ENCODE data around the gene AGGF1. TPM values are rescaled to one million over a fixed set of nuclear protein-coding genes. Genes with fewer than 3 reads are reported as not detected.

The AGGF1 gene
- total RNA-seq, 4 donors from 2014 or later = 12.0 to 20.1 (median 16.4) TPM

DNA sequence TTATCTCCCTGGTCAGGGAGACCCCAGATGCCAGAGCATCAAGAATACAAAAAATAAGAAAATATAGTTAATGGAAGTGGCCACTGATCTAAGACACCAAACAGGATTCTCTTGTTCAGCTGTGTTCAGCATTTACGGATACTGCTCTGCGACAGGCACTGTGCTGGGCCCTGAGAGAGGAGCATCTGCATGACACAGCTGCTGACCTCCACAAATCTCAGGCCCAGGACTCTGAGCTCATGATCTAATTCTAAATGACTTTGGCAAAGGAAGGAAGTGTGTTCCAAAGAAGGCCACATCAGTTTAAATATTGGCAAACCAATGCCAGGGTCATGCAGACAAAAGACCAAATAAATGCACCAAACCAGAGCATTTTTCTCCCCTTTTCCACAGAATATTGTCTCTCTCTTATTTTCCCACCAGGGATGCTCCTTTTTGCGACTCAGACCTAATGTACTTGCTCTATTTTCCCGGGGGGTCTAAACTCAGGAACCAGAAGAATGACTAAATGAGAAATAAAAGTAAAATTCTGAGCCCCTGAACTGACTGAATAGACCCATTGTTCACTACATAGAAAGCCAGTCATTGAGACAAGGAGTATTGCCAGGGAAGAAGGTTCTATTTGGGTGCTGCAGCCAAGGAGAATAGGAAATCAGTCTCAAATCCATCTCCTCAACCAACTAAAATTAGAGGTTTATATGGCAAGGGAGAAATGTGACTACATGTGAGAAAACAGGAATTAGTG is 1.4 kb upstream of the AGGF1 start:
- peaks cover 7 to 36% (median 16%) of the 10 kb centered on the region in 3 donors for H3K4me1 ChIP-seq
- no peak overlapping the region for H3K4me3 ChIP-seq
- no peak overlapping the region for H3K27ac ChIP-seq
- peaks cover 0 to 13% (median 0%) of the 10 kb centered on the region in 4 donors for H3K27me3 ChIP-seq
- DNase-seq = no peak
- no peaks in the 10 kb centered on the region for H3K36me3 ChIP-seq
- intact Hi-C loops (cut with DNase I) = no loop called here
- TF ChIP-seq POLR2A (IDR thresholded peaks at IDR 0.05) = no peak
- TF ChIP-seq, protein P1, sequence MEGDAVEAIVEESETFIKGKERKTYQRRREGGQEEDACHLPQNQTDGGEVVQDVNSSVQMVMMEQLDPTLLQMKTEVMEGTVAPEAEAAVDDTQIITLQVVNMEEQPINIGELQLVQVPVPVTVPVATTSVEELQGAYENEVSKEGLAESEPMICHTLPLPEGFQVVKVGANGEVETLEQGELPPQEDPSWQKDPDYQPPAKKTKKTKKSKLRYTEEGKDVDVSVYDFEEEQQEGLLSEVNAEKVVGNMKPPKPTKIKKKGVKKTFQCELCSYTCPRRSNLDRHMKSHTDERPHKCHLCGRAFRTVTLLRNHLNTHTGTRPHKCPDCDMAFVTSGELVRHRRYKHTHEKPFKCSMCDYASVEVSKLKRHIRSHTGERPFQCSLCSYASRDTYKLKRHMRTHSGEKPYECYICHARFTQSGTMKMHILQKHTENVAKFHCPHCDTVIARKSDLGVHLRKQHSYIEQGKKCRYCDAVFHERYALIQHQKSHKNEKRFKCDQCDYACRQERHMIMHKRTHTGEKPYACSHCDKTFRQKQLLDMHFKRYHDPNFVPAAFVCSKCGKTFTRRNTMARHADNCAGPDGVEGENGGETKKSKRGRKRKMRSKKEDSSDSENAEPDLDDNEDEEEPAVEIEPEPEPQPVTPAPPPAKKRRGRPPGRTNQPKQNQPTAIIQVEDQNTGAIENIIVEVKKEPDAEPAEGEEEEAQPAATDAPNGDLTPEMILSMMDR (IDR thresholded peaks at IDR 0.05) = no peak
- H3K9me3 ChIP-seq = no peaks in the 10 kb centered on the region
- 87 to 95% methylated on average over 4 of the region's 4 CpGs for WGBS, 2 donors

DNA sequence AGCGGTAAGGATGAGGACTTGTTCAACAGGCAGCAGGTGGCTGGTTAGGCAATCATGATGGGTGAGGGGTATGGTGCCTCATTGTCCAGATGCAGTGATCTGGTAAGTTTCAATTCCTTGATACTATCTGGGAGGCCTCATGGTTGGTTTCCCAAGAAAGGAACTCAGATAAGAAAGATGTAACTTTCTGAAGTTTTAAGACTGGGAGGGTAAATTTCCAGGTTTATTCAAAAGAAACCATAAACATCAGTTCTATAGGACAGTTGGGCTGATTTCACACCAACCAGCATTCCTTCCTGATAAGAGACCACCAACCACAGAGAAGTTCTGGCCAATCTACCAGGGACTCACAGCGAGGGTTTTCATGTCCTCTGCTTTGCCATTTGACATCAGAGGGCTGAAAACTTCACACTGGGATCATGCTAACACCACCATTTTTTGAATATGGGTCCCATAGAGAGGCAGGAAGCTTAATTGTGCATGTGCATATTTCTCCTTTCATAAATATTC is 773 bp upstream of the AGGF1 start:
- no peak for DNase-seq
- Histone ChIP-seq H3K4me1 (peaks cover 7 to 36% (median 16%) of the 10 kb centered on the region in 3 donors), H3K4me3 (peak overlapping the region in 3 of 4 donors; percentile 69 to 83 (median 83)), H3K36me3 (peaks cover 0 to 2% (median 0%) of the 10 kb centered on the region in 3 donors), H3K27me3 (peaks cover 0 to 9% (median 0%) of the 10 kb centered on the region in 4 donors), H3K27ac (peak overlapping the region in 3 of 4 donors; percentile 91 to 93 (median 92)), H3K9me3 (no peaks in the 10 kb centered on the region)
- intact Hi-C loops (cut with DNase I) = no loop called here
- 87 to 91% methylated on average over 2 of the region's 2 CpGs for WGBS, 2 donors
- TF ChIP-seq POLR2A (IDR thresholded peaks at IDR 0.05) = no peak
- TF ChIP-seq, protein P1 (IDR thresholded peaks at IDR 0.05) = no peak

- H3K4me3 ChIP-seq = peak overlapping the region in 1 of 4 donors; percentile 83
- no peak for DNase-seq
- H3K36me3 ChIP-seq = peaks cover 0 to 26% (median 4%) of the 10 kb centered on the region in 3 donors
- no peaks in the 10 kb centered on the region for H3K9me3 ChIP-seq
- H3K4me1 ChIP-seq = peaks cover 7 to 36% (median 16%) of the 10 kb centered on the region in 3 donors
- TF ChIP-seq, protein P1 (IDR thresholded peaks at IDR 0.05) = no peak
- TF ChIP-seq POLR2A (IDR thresholded peaks at IDR 0.05) = no peak
- no peak overlapping the region for H3K27ac ChIP-seq
- 83% methylated on average over 3 of the region's 3 CpGs for WGBS, 2 donors
- H3K27me3 ChIP-seq = no peaks in the 10 kb centered on the region
- intact Hi-C loops (cut with DNase I) = no loop called here
These were observed 1.7 kb downstream of the AGGF1 start for GRCh38 chr5:77031891-77032290.

DNA sequence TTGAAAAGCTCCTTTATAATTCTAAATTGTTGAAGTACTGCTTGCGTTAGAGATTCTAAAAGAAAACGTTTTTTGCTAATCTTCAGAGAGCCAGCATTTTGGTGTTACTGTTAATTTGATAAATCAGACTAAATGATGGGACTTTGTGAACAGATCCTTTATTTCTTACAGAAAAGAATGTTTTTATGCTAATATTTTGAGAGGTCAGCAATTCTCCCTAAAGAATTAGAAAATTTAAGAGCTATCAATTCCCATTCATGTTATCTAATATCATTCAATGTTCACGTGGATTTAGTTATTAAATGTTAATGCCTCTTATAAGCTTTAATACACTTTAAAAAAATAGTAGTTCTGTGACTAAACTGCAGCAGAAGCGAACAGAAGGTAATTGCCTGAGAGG is 2.4 kb downstream of the AGGF1 start:
- intact Hi-C loops (cut with DNase I) = no loop called here
- no peak for TF ChIP-seq POLR2A (IDR thresholded peaks at IDR 0.05)
- TF ChIP-seq, protein P1 (IDR thresholded peaks at IDR 0.05) = no peak
- H3K4me3 ChIP-seq = no peak overlapping the region
- no peaks in the 10 kb centered on the region for H3K27me3 ChIP-seq
- 76 to 78% methylated on average over 4 of the region's 4 CpGs for WGBS, 2 donors
- H3K4me1 ChIP-seq = peaks cover 7 to 36% (median 16%) of the 10 kb centered on the region in 3 donors
- peaks cover 0 to 33% (median 9%) of the 10 kb centered on the region in 3 donors for H3K36me3 ChIP-seq
- no peak for DNase-seq
- H3K9me3 ChIP-seq = no peaks in the 10 kb centered on the region
- no peak overlapping the region for H3K27ac ChIP-seq

GRCh38 chr5:77033338-77033737 is 3.1 kb downstream of the AGGF1 start:
- Histone ChIP-seq H3K4me1 (peaks cover 7 to 36% (median 16%) of the 10 kb centered on the region in 3 donors), H3K9me3 (no peaks in the 10 kb centered on the region), H3K27ac (no peak overlapping the region), H3K27me3 (no peaks in the 10 kb centered on the region), H3K4me3 (no peak overlapping the region), H3K36me3 (peaks cover 0 to 40% (median 9%) of the 10 kb centered on the region in 3 donors)
- TF ChIP-seq, protein P1 (IDR thresholded peaks at IDR 0.05) = no peak
- TF ChIP-seq POLR2A (IDR thresholded peaks at IDR 0.05) = no peak
- 84 to 93% methylated on average over 5 of the region's 5 CpGs for WGBS, 2 donors
- DNase-seq = no peak
- intact Hi-C loops (cut with DNase I) = no loop called here
